Osteocyte (in vitro differentiated cells): ENCODE results near the gene GSTO1. TPM values are rescaled to one million over a fixed set of nuclear protein-coding genes. Genes with fewer than 3 reads are reported as not detected.

Source experiments
- DNase-seq: peaks from one replicate; pipeline ENCODE4 v3.0.0; 2021; ENCODE audit warnings: mixed read lengths; ENCODE audit not compliant: unreplicated experiment; ENCODE audit errors: extremely low spot score
- H3K27ac Mint-ChIP-seq: one replicate; pipeline ENCODE4 v1.8.0; 2021; ENCODE audit warnings: mild to moderate bottlenecking, mixed read lengths; ENCODE audit not compliant: unreplicated experiment
- H3K27me3 Mint-ChIP-seq: one replicate; pipeline ENCODE4 v1.8.0; 2021; ENCODE audit warnings: mixed read lengths; ENCODE audit not compliant: unreplicated experiment
- H3K36me3 Mint-ChIP-seq: one replicate; pipeline ENCODE4 v1.8.0; 2021; ENCODE audit warnings: mixed read lengths; ENCODE audit not compliant: unreplicated experiment
- H3K4me1 Mint-ChIP-seq: one replicate; pipeline ENCODE4 v1.8.0; 2021; ENCODE audit warnings: mixed read lengths; ENCODE audit not compliant: unreplicated experiment
- H3K4me3 Mint-ChIP-seq: one replicate; pipeline ENCODE4 v1.8.0; 2021; ENCODE audit warnings: mild to moderate bottlenecking, moderate library complexity, mixed read lengths; ENCODE audit not compliant: unreplicated experiment
- H3K9me3 Mint-ChIP-seq: one replicate; pipeline ENCODE4 v1.8.0; 2021; ENCODE audit warnings: mixed read lengths; ENCODE audit not compliant: unreplicated experiment
- CTCF ChIP-seq: fragments of 200-600 bp; sonication (generic); IDR thresholded peaks from 2 replicates; pipeline ENCODE4 v1.5.0; 2021; ENCODE audit warnings: antibody characterized with exemption, mild to moderate bottlenecking, moderate library complexity
- microRNA-seq: library from miRNA; unstranded; fragments of <30 nt; microRNA quantifications from one replicate; pipeline ENCODE4 v1.1.0, GENCODE V29; 2020; ENCODE audit not compliant: unreplicated experiment
- total RNA-seq: library from RNA; stranded (reverse); gene quantifications from 2 replicates; pipeline ENCODE4 v1.2.1, GENCODE V29; 2021

Gene GSTO1
- total RNA-seq, 1 donor from 2014 or later, result 77.4 TPM

GRCh38 chr10:104314591-104315485, 60.1 kb downstream of the GSTO1 start:
- Mint-ChIP-seq H3K4me3 (no peak overlapping the region), H3K27ac (no peak overlapping the region), H3K36me3 (peaks cover 18% of the 10 kb centered on the region), H3K27me3 (no peaks in the 10 kb centered on the region), H3K4me1 (peaks cover 64% of the 10 kb centered on the region), H3K9me3 (no peaks in the 10 kb centered on the region)
- no peak for TF ChIP-seq CTCF
- no peak for DNase-seq

DNA sequence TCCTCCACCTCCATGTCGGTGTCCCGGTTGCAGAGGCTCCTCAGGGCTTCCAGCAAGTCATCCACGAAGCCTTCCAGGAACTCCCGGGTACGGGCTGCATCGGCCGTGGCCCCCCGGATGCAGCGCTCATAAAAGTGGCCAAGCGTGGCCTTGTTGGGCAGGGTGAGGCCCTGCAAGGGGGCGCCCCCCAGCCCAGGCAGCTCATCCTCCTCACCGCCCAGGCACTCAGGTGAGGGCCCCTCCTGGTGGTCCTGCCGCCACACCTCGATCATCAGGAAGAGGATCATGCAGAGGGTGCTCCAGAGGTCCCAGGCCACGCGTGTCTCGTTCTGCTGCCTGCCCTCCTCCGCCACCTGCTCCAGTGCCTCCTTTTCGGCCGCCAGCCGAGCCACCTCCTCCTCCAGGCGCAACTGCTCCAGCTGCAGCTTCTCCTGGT, 60.8 kb downstream of the GSTO1 start:
- no peak for TF ChIP-seq CTCF
- Mint-ChIP-seq H3K4me3 (no peak overlapping the region), H3K27me3 (no peaks in the 10 kb centered on the region), H3K9me3 (no peaks in the 10 kb centered on the region), H3K27ac (no peak overlapping the region), H3K36me3 (peaks cover 18% of the 10 kb centered on the region), H3K4me1 (peaks cover 64% of the 10 kb centered on the region)
- DNase-seq, result no peak

DNA sequence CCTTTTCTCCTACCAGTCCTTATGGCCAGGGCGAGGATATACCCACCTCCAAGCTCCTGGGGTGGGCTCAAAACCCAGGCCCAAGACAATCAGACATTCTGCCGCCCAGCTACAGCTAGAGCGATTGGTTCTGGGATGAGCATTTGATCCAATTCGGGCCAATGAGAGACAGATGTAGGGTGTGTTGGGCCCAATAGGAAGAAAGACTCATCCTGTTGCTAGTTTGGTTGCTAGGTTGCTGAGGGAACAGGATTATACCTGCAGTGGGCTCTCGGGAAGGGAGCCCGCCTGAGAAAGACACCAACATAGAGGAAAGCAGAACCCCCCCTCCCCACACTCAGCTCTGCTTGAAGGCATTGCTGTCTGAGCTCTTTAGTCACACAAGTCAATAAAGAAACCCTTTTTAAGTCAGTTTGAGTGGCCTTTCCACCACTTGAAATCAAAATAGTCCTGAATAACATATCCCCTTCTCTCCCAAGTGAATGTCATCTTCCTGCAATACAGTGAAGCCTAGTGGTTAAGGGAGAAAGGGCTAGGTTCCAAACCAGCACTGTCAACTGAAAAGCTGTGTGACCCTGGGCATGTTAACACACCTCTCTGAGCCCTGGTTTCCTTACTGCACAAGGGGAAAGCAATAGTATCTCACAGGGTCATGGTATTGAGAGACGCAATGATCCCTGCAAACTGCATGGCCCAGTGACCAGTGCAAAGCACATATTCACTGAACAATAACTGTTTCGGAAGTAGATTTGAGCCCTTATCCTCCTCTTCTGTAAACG, 61.8 kb downstream of the GSTO1 start:
- H3K27me3 Mint-ChIP-seq, result no peaks in the 10 kb centered on the region
- peaks cover 18% of the 10 kb centered on the region for H3K36me3 Mint-ChIP-seq
- H3K4me3 Mint-ChIP-seq, result no peak overlapping the region
- no peaks in the 10 kb centered on the region for H3K9me3 Mint-ChIP-seq
- H3K4me1 Mint-ChIP-seq, result peaks cover 59% of the 10 kb centered on the region
- peak overlapping the region; percentile 66 for H3K27ac Mint-ChIP-seq
- no peak for DNase-seq
- TF ChIP-seq CTCF, result no peak

Small RNAs within 50 kb of the gene (microRNA-seq; reads per million reads assigned to microRNA genes)
- 1.6 reads per million for gene MIR4482
- gene MIR609, result not detected

Other genes starting within 250 kb of the GSTO1 start
- not detected in 2 replicates for gene COL17A1, start 169.0 kb upstream of the GSTO1 start, total RNA-seq
- 7.0 and 7.9 TPM in 2 replicates for gene SFR1, start 132.7 kb upstream of the GSTO1 start, total RNA-seq
- gene CFAP43, start 22.5 kb upstream of the GSTO1 start, total RNA-seq, result 0.13 TPM in 1 of 2 replicates, not detected in the other
- 0.31 and 0.54 TPM in 2 replicates for gene GSTO2, start 14.3 kb downstream of the GSTO1 start, total RNA-seq
- 15.5 and 17.5 TPM in 2 replicates for gene ITPRIP, start 83.6 kb downstream of the GSTO1 start, total RNA-seq
- gene CFAP58, start 98.9 kb downstream of the GSTO1 start, total RNA-seq, result 0.16 and 0.29 TPM in 2 replicates